ENCODE results near the gene SNRK. TPM values are rescaled to one million over a fixed set of nuclear protein-coding genes. Genes with fewer than 3 reads are reported as not detected.

SNRK gene
- total RNA-seq, 1 experiment from 2014 or later = 11.8 TPM

DNA sequence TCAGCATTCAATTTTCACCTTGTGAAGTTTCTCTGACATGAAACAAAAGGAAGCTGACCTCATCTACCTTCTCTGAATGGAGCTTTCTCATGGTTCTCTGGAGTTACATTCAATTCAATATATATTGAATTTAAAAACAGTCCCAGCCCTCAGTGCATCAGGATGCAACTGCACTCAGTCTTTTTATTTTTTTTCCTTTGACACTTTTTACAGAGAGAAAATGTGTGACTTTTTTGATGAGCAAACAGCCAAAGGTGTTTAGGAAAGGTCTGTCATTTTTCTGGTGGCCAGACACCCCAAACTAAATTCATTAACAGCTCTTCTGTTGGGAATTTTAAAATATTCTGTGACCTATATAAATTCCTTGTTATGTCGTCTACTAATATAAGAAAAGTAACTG, 19.3 kb upstream of the SNRK start:
- no peak overlapping the region for H3K4me3 Mint-ChIP-seq
- no peaks in the 10 kb centered on the region for H3K9me3 Mint-ChIP-seq
- TF ChIP-seq NFE2L1 (CRISPR knock-in tag; IDR thresholded peaks at IDR 0.05) = no peak
- no peak for TF ChIP-seq ATF6 (CRISPR knock-in tag; IDR thresholded peaks at IDR 0.05)
- TF ChIP-seq JUN (CRISPR knock-in tag; IDR thresholded peaks at IDR 0.05) = no peak
- no peak for TF ChIP-seq KAT7 (CRISPR knock-in tag; IDR thresholded peaks at IDR 0.05; ENCODE audit: borderline replicate concordance)
- no peak for TF ChIP-seq SOX15 (CRISPR knock-in tag; IDR thresholded peaks at IDR 0.05)
- H3K27ac Mint-ChIP-seq = no peak overlapping the region
- H3K36me3 Mint-ChIP-seq = no peaks in the 10 kb centered on the region
- ATAC-seq (no peak), DNase-seq (ENCODE audit: low spot score) (no peak)
- H3K4me1 Mint-ChIP-seq = no peaks in the 10 kb centered on the region
- POLR2A ChIA-PET = no interaction called here
- no peaks in the 10 kb centered on the region for H3K27me3 Mint-ChIP-seq (ENCODE audit: low read depth)
- CTCF ChIA-PET = no interaction called here

DNA sequence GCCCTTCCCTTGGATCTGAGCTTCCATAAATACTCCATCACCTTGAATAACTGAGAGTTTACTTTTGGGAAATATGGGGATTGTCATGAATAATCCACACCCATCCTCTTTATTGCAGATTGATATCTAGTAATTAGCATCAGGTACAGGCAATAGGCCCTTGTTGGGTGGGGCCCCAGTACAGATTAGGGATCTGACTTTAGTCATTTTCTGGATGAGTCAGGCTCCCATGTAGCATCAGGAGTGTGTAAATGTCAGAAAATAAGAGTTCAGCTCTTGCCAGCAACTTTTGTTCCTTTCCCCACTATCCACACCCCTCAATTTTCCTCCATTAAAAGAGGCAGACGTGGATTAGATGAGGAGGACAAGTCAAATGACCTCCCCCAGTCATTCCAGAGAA, 17.7 kb upstream of the SNRK start:
- Mint-ChIP-seq H3K4me1 (no peaks in the 10 kb centered on the region), H3K27ac (no peak overlapping the region), H3K4me3 (no peak overlapping the region), H3K9me3 (no peaks in the 10 kb centered on the region), H3K27me3 (ENCODE audit: low read depth) (0 out of 2 replicates have a peak, but pooled peaks cover 3% of the 10 kb centered on the region), H3K36me3 (no peaks in the 10 kb centered on the region)
- no peak for TF ChIP-seq NFATC4 (CRISPR knock-in tag; IDR thresholded peaks at IDR 0.05)
- no peak for TF ChIP-seq NFYB (CRISPR knock-in tag; conservative IDR thresholded peaks at IDR 0.05; ENCODE audit: low read depth)
- TF ChIP-seq PRRX2 (CRISPR knock-in tag; IDR thresholded peaks at IDR 0.05) = no peak
- no peak for TF ChIP-seq CBFB (CRISPR knock-in tag; IDR thresholded peaks at IDR 0.05; ENCODE audit: low read depth)
- no peak for TF ChIP-seq FOXJ3 (CRISPR knock-in tag; IDR thresholded peaks at IDR 0.05; ENCODE audit: borderline replicate concordance)
- TF ChIP-seq ZNF263 (CRISPR knock-in tag; IDR thresholded peaks at IDR 0.05; ENCODE audit: low read depth) = no peak
- TF ChIP-seq, protein P1, sequence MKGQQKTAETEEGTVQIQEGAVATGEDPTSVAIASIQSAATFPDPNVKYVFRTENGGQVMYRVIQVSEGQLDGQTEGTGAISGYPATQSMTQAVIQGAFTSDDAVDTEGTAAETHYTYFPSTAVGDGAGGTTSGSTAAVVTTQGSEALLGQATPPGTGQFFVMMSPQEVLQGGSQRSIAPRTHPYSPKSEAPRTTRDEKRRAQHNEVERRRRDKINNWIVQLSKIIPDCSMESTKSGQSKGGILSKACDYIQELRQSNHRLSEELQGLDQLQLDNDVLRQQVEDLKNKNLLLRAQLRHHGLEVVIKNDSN (CRISPR knock-in tag; IDR thresholded peaks at IDR 0.05) = no peak
- no peak for TF ChIP-seq E2F5 (CRISPR knock-in tag; IDR thresholded peaks at IDR 0.05)
- no peak for TF ChIP-seq GTF2I (CRISPR knock-in tag; conservative IDR thresholded peaks at IDR 0.05)
- TF ChIP-seq GRHL2 (CRISPR knock-in tag; IDR thresholded peaks at IDR 0.05; ENCODE audit: insufficient replicate concordance, severe bottlenecking) = no peak
- TF ChIP-seq ZNF317 (CRISPR knock-in tag; IDR thresholded peaks at IDR 0.05; ENCODE audit: borderline replicate concordance, low read depth) = no peak
- no peak for TF ChIP-seq RORB (CRISPR knock-in tag; IDR thresholded peaks at IDR 0.05)
- TF ChIP-seq, protein P2, sequence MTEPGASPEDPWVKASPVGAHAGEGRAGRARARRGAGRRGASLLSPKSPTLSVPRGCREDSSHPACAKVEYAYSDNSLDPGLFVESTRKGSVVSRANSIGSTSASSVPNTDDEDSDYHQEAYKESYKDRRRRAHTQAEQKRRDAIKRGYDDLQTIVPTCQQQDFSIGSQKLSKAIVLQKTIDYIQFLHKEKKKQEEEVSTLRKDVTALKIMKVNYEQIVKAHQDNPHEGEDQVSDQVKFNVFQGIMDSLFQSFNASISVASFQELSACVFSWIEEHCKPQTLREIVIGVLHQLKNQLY (CRISPR knock-in tag; IDR thresholded peaks at IDR 0.05) = no peak
- TF ChIP-seq, protein P3, sequence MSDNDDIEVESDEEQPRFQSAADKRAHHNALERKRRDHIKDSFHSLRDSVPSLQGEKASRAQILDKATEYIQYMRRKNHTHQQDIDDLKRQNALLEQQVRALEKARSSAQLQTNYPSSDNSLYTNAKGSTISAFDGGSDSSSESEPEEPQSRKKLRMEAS (CRISPR knock-in tag; IDR thresholded peaks at IDR 0.05) = no peak
- no peak for TF ChIP-seq ZNF671 (CRISPR knock-in tag; IDR thresholded peaks at IDR 0.05)
- no peak for TF ChIP-seq ZBTB21 (CRISPR knock-in tag; IDR thresholded peaks at IDR 0.05; ENCODE audit: borderline replicate concordance)
- ChIA-PET CTCF (no interaction called here), POLR2A (no interaction called here)
- no peak for ATAC-seq
- DNase-seq (ENCODE audit: low spot score) = no peak

DNA sequence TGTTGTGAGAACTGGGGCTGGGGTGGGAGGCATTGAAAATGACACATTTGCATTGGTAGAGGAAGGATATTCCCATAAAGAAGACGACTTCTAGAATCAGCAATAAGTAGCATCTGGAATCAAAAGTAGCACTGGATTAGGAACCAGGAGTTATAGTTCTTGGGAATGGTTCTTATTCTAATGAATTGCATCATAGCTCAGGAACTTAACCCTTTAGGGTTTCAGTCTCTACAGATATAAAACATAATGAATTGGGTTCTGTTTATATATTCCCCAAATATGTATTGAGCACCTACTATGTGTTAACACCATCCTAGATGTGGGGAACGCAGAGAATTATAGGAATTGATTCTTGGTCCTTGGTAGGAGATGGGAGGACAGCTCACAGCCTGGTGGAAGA, 16.3 kb upstream of the SNRK start:
- Mint-ChIP-seq H3K4me1 (no peaks in the 10 kb centered on the region), H3K4me3 (no peak overlapping the region), H3K36me3 (no peaks in the 10 kb centered on the region), H3K9me3 (0 out of 2 replicates have a peak, but pooled peaks cover under 1% of the 10 kb centered on the region), H3K27me3 (ENCODE audit: low read depth) (0 out of 2 replicates have a peak, but pooled peaks cover 3% of the 10 kb centered on the region), H3K27ac (no peak overlapping the region)
- TF ChIP-seq, protein P4, sequence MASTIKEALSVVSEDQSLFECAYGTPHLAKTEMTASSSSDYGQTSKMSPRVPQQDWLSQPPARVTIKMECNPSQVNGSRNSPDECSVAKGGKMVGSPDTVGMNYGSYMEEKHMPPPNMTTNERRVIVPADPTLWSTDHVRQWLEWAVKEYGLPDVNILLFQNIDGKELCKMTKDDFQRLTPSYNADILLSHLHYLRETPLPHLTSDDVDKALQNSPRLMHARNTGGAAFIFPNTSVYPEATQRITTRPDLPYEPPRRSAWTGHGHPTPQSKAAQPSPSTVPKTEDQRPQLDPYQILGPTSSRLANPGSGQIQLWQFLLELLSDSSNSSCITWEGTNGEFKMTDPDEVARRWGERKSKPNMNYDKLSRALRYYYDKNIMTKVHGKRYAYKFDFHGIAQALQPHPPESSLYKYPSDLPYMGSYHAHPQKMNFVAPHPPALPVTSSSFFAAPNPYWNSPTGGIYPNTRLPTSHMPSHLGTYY (CRISPR knock-in tag; IDR thresholded peaks at IDR 0.05) = no peak
- TF ChIP-seq CBFB (CRISPR knock-in tag; IDR thresholded peaks at IDR 0.05; ENCODE audit: low read depth) = no peak
- no peak for TF ChIP-seq ARID4B (CRISPR knock-in tag; IDR thresholded peaks at IDR 0.05; ENCODE audit: borderline replicate concordance)
- no peak for DNase-seq (ENCODE audit: low spot score)
- POLR2A ChIA-PET = no interaction called here
- CTCF ChIA-PET = interaction anchor here (1.6 kb wide), 1 partner anchor 16 kb away, joined by 5 read pairs; the partner anchor contains the start of gene SNRK
- no peak for ATAC-seq

Data from WTC11 (cell line).